NT2/D1 (cell line): Measurements from ENCODE around the gene PPFIA1.

Experiments used
- YY1 ChIP-seq: IDR thresholded peaks from 2 replicates; pipeline ENCODE4 v1.6.1; 2011; ENCODE audit not compliant: insufficient read length, insufficient read depth
- ZNF274 ChIP-seq: IDR thresholded peaks from 2 replicates; pipeline ENCODE4 v1.6.1; 2011; ENCODE audit warnings: mild to moderate bottlenecking, low read depth, low read length

DNA sequence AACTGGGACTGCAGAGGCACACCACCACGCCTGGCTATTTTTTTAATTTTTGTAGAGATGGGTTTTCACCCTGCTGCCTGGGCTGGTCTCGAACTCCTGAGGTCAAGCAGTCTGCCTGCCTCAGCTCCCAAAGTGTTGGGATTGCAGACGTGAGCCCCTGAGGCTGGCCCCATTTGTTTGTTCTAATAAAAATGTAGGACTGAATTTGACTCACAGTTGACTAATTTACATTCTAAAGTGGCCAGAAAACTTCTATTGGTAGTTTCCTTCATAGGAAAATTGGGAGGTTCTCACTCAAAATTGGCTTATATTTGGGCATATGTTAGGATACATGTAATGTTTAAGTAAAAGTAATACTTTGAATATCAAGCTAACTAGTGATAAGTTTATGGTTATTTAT, 35.0 kb downstream of the PPFIA1 start:
- no peak for TF ChIP-seq YY1
- TF ChIP-seq ZNF274 = no peak
